SKM-1 (cell line): Measurements from ENCODE around the gene CCR9.

Source experiments
- DNase-seq: peaks from one replicate; lab custom pipeline; 2025; ENCODE audit not compliant: unreplicated experiment; lab: John Stamatoyannopoulos, UW

Gene CCR9

GRCh38 chr3:45952456-45952855 is 66.1 kb downstream of the CCR9 start:
- no peak for DNase-seq
